ENCODE measurements around the gene CASP8AP2.

DNA sequence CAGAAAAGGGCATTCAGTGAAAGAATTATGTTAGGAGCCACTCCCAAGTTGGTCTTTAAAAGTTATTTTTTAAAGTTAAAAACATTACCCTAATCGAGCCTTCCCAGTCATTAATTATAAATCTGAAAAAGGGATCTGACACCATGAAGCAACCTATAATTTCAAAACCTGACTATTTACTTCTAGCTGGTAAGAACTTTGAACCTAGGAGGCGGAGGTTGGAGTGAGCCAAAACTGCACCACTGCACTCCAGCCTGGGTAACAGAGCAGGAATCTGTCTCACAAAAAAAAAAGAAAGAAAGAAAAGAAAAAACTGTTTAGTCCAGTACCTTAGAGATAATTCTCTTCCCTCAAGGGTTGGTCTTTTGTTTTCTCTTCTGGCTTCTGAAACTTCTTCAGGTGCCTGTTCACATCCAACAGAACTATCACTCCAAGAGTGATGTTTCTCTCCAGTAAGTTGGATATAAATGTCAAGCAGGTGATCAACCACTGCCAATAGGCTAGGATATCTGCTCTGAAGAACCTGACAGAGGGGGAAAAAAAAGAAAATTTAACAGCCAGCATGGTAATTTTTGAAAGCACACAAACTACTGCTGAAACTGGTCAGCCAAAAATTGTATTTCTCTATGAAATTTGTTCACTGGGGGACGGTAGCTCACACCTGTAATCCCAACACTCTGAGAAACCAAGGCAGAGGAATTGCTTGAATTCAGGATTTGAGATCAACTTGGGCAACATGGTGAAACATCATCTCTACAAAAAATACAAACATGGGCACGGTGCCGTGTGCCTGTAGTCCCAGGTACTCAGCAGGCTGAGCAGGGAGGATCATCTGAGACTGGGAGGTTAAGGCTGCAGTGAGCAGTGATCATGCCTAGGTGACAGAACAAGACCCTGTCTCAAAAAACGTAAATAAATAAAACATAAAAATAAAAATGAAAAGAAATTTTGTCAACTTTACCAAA lies 48.3 kb upstream of the CASP8AP2 start:
- TF ChIP-seq CTCF (IDR thresholded peaks at IDR 0.05; ENCODE audit: low read length) (no peak), EZH2 (IDR thresholded peaks at IDR 0.05; ENCODE audit: borderline replicate concordance, low read length) (no peak)

Data from OCI-LY1 (cell line).